Stimulated activated CD8-positive, alpha-beta memory T cell treated with anti-CD3 and anti-CD28 coated beads, Interleukin-7, amount 100 ng/mL, for 48 hours (primary cell): Measurements from ENCODE around the gene MAG.

Experiments
- DNase-seq, 2 donors: peaks; one replicate each; pipeline ENCODE4 v3.0.0-alpha.2; 2020; ENCODE audit warnings: low read depth in 1 of 2; ENCODE audit errors: extremely low read depth in 1 of 2

MAG gene

DNA sequence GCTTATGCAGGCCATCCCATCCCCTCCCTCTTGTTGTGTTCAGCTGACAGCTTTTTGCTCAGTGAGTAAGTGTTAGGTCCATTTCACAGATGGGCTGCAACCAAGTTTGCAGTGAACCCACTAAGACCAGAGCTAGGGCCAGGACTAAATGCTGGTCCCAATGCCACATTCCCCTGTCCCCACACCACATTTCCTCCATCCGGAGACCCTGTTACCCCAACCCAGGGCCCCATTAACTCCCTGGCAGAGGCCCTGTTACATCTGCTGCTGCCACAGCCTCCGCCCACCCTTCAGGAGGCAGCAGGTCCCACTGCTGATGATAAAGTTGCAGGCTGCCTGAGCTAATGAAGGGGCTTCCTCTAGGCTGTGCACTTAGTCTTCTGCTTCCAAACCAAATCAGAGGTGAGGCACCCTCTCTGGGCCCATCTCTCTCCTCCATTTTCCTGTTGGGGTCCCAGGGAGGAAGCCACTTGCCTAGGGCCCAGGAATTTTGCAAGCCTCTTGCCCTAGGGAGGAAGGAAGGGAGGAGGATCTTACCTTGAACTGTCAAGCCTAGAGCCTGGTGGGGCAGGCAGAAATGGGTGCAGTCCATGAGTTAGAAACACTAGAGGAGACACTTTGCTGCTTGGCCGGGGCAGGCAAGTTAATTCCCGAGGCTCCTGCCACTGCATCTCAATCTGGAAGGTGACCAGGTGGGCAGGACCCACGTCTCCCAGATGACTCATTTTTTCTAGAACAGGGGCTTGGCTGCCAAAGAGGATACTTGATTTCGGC, 26.6 kb upstream of the MAG start:
- DNase-seq: no peak

DNA sequence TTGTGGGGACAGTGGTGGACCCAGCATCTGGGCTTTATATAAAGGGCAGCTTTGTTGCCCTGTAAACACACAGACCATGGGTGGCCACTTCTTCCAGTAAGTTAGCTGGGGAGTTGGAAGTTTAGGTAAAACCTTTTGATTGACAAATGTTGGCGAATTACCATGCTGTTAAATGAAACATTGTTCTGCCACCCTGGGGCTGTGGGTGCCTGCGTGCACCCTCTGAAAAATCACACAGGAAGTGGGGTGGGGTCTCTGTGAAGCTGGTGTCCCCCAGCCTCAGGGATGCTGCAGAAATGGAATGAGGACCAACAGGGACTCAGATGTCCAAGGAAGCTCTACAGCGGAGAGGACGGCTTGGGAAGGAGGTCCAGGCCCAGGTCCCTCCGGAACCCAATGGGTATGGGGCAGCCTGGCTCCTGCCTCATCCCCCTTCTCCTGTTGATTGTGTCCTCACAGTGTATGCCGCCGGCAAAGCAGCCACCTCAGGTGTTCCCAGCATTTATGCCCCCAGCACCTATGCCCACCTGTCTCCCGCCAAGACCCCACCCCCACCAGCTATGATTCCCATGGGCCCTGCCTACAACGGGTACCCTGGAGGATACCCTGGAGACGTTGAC, 26.0 kb upstream of the MAG start:
- DNase-seq: no peak

DNA sequence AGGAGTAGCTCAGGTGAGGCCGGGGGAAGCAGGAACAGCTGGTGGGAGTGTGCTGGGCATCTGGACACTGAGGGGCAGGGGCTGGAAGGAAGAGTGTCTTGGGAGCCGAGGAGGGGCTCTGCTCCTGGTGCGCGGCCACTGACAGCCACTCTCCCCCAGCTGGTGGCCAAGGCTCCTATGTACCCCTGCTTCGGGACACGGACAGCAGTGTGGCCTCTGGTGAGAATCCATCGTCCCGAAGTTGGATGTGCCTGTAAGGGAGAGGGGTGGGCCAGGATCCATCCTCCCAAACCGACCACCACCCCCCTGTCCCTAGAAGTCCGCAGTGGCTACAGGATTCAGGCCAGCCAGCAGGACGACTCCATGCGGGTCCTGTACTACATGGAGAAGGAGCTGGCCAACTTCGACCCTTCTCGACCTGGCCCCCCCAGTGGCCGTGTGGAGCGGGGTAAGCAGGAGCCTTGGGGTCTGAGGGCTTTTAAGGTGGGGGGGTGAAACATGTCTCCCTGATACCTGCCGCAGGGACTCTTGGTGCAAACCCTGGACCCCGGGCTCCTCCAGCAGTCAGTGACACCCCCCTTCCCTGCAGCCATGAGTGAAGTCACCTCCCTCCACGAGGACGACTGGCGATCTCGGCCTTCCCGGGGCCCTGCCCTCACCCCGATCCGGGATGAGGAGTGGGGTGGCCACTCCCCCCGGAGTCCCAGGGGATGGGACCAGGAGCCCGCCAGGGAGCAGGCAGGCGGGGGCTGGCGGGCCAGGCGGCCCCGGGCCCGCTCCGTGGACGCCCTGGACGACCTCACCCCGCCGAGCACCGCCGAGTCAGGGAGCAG, 25.2 kb upstream of the MAG start:
- DNase-seq: no peak

DNA sequence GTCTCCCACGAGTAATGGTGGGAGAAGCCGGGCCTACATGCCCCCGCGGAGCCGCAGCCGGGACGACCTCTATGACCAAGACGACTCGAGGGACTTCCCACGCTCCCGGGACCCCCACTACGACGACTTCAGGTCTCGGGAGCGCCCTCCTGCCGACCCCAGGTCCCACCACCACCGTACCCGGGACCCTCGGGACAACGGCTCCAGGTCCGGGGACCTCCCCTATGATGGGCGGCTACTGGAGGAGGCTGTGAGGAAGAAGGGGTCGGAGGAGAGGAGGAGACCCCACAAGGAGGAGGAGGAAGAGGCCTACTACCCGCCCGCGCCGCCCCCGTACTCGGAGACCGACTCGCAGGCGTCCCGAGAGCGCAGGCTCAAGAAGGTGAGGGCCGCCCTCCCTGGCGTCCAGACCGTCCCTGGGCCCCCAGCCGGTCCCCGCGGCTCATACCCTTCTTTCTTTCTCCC, 24.6 kb upstream of the MAG start:
- no peak for DNase-seq

DNA sequence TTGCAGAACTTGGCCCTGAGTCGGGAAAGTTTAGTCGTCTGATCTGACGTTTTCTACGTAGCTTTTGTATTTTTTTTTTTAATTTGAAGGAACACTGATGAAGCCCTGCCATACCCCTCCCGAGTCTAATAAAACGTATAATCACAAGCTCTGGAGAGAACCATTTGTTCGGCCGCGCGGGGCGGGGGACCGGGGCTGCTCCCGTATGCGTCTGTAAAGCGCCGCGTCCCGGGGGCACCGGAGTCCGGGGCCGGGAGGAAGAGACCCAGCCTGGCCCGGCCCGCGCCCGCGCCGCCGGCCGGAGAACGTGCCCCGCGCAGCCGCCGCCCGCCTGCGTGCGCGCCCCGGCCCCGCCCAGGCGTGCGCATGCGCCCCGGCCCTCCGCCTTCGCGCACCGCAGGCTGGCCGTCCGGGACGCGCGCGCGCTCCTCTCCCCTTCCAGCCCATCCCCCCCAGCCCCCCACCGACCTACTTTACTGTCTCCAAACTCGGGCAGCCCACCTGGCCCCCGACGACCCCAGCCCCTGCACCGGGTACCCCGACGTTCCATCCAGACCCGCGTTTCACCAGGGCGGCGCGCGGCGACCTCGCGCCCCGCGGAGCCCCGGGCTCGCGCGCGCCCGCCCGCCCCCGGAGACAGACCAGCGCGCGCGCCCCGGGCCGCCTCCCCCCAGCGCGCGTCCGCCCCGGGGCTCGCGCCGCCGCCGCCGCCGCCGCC, 24.0 kb upstream of the MAG start:
- DNase-seq: peak in 1 of 2 donors; percentile 57

DNA sequence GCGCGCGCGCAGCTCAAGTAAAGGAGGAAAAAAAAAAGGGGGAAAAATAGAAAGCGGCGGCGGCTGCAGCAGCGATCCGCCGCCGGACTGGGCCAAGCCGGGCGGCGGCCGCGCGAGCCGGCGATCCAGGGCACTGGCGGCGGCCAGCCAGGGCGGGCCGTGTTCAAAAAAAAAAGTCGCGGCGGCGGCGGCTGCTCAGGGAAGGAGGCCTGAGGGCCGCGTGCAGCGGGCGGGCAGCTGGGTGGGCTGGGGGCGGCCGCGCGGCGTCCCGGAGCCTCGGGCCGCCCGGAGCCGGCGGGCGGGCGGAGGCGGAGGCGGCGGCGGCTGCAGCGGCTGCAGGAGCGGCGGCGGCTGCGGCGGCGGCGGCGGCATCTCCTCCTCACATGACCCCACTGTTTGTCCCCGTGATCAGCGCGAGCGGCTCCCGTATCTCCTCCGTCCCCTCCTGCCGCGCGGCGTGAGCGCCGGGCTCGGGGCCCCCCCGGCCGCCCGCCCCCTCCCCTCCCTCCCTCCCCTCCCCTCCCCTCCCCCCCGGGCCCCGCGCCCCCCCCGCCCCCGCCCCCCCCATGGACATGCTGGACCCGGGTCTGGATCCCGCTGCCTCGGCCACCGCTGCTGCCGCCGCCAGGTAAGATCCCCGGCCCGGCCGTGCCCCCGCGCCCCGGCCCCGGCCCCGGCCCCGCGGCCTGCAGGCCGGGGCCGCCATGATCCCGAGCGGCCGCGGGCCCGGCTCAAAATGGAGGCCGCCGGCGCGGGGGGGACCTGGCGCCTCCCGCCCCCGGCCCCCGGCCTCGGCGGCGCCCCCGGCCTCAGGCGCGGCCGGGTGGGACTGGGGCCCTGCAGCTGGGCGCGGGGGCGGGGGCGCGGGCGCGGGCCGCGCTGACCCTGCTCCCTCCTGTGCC, 23.2 kb upstream of the MAG start, which contains the start of gene USF2:
USF2 (plus strand) TSS at position 427 of the 902 bp plus-strand sequence; CDS start at position 567, 140 bp downstream.
- no peak for DNase-seq

DNA sequence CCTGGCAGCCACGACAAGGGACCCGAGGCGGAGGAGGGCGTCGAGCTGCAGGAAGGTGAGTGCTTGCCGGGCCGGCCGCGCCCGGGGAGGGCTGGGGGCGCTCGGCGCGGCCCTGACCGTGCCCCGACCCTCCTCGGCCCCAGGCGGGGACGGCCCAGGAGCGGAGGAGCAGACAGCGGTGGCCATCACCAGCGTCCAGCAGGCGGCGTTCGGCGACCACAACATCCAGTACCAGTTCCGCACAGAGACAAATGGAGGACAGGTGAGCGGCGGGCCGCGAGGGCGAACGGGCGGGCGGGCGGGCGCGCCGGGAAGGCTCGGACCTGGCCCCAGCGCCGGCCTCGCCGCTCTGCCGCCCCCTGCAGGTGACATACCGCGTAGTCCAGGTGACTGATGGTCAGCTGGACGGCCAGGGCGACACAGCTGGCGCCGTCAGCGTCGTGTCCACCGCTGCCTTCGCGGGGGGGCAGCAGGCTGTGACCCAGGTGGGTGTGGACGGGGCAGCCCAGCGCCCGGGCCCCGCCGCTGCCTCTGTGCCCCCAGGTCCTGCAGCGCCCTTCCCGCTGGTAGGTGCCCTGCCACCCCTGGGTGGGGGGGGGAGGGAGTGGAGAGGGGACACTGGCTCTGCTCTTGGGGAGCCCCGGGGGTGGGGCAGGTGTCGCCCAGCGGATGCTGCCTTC, 22.4 kb upstream of the MAG start:
- DNase-seq: peak; percentile 64 to 66

DNA sequence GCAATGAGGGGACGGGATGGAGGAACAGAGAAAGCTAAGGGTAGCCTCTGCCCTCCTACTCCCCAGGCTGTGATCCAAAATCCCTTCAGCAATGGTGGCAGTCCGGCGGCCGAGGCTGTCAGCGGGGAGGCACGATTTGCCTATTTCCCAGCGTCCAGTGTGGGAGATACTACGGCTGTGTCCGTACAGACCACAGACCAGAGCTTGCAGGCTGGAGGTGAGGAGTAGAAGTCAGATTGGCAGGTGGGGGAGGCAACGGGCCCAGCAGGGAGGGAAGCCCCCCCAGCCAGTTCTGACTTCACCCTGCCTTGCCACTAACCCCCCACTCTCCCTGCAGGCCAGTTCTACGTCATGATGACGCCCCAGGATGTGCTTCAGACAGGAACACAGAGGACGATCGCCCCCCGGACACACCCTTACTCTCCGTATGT, 21.6 kb upstream of the MAG start:
- DNase-seq: no peak

DNA sequence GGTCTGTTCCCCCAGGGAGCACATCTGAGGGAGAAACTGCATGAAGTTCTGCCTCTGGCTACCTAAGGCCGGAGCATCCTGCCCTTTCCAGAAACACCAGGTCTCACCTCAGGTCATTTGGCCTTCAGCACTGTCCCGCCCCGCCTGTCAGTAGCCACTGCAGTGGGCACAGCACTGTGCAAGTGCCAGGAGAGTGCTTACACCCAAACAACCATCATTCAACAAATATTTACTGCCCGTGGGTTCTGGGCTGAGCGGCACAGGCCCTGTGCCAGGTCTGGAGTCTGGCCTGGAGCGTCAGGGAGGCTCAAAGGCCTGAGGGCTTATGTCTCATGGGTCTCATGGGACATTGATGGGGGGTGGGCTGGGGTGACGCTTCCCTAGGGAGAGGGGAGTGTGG, 20.4 kb upstream of the MAG start:
- no peak for DNase-seq

DNA sequence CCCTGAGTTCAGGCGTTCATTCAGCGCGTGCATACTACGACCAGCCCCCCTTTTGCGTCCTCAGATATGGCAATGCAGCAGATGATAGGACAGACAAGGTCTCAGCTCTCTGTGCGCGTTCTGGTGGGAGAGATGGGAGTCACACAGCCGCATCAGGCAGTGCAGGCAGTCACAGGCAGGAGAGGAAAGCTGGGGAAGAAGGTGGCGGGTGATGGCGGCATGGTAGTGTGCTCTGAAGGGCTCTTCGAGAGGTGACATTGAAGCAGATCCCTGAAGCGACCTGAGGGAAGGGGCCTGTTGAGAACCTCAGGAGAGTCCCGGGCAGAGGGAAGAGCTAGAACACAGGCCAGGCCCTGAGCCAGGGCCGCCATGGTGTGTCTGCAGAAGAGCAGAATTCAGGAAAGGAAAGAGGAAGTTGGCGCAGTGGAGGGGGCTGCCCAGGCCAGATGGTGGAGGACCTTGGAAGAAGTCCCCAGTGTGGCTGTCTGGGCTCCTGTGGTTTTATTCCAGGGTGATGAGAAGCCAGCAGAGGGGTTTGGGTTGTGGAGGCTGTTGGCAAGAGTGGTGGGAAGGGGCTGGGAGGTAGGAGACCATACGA, 19.7 kb upstream of the MAG start:
- DNase-seq: no peak

DNA sequence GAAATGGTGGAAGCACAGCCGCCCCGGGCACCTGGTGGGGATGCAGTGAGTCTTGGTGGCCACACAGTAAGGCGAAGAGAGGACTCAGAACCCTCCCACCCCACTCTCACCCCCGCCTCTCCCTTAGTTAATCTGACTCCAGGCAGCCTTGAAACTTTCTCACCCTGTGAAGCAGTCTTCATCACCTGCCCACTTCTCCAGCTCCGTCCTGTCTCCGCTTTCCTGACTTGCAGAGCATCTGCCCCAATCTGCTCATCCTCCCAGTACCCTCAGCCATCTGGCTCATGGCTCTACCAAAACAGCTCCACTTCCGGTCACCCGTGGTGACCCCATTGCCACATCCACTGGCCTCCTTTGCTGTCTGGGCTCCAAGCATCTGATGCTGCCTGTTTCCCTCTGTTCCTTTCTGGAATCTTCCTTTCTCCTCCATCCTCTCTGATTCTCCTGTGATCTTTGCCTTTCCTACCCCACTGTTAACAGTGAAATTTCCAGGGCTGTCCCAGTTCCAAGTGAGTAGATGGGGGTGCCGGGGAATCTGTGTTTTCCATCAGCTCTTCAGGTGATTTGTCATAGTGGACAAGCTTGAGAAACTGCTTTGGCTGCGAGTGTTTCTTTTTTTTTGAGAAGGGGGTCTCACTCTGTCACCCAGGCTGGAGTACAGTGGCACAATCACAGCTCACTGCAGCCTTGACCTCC, 18.9 kb upstream of the MAG start:
- DNase-seq: no peak

DNA sequence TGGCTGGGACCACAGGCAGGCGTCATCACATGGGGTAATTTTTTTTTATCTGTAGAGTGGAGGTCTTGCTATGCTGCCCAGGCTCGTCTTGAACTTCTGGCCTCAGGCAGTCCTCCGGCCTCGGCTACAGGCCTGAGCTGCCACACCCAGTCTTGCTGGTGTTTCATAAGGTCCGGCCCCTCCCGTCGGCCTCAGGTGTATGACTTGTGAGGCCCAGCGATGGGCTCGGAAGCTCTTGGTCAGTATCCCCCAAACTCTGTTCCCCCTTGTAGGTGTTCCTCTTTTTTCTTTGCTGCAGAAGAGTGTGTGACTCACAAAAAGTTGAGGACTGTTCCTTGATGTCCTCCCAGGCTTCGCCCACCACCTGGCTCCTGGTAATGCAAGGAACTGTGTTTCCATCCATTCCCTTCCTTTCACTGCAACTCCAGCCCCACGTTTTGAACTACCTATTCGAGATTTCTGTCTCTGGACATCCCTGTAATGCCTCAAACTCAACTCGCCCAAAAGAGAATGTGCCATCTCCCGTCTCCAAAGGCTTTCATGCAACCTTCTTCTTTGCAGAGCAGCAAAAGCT, 18.2 kb upstream of the MAG start:
- no peak for DNase-seq

DNA sequence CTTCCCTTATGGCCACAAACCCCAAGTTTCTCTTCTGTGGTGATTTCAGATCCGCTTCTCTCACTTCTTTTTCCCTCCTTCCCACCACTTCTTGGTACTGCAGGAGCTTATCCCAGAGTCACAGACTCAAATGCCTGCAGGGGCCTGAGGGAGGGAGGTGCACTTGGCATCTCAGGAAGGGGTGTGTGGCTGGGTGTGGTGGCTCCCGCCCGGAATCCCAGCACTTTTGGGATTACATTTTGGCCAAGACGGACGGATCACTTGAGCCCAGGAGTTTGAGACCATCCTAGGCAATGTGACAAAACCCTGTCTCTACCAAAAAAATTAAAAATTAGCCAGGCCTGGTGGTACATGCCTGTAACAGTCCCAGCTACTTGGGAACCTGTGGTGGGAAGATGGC, 17.6 kb upstream of the MAG start:
- no peak for DNase-seq

DNA sequence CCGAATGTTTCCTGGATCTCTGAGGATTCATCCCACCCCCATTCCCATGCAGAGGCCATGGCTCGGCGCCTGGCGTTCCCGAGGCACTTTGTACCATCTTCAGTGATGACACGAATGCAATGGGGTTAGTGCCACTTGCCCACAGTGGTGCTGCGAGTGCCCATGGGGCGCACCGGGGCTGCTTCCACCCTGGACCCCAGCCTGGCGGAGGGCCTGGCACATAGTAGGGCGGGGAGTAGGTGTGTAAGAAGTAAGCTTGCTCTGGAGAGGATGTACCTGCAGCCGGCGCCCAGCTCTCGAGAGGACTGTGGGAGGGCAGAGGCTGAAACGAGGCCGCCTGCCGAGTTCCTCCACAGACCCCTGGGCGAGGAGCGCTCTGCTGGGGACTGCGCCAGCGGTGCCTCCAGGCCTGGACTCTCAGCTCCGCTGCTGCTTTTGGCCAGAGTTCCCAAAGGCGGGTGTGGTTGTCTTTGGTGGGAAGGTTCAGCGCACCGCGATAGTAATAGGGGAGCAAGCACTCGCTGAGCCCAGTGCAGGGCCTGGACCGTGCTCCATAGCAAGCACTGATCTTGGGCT, 15.2 kb upstream of the MAG start:
- no peak for DNase-seq

DNA sequence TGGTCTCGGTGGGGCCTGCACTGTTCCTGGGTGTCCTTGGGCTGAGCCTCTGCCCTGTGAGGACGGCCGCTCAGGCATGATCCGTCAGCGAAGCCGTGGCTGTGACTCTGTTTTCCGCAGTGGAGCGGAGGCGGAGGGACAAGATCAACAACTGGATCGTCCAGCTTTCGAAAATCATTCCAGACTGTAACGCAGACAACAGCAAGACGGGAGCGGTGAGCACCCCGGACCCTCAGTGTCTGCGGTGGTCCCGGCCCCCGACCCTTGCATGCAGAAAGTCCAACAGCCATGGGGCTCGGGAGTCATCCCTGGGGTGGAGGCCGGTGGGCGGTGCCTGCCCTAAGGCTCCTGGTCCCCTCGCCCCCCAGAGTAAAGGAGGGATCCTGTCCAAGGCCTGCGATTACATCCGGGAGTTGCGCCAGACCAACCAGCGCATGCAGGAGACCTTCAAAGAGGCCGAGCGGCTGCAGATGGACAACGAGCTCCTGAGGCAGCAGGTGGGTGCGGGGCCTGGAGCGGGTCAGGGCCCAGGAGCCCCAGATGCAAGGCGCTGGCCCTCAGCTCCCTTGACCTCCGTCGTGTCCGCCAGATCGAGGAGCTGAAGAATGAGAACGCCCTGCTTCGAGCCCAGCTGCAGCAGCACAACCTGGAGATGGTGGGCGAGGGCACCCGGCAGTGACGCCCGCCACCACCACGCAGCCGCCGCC, 13.2 kb upstream of the MAG start:
- no peak for DNase-seq

DNA sequence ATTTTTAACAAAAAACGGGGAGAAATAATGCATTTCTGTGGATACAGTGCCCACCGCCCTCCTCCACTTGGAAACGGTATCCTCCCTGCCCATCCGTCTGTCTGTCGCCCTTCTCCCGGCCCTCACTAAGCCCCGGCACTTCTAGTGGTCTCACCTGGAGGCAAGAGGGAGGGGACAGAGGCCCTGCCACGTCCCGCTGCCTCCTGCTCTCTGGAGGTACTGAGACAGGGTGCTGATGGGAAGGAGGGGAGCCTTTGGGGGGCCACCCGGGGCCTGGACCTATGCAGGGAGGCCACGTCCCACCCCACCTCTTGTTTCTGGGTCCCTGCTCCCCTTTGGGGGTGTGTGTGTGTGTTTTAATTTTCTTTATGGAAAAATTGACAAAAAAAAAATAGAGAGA, 12.6 kb upstream of the MAG start:
- no peak for DNase-seq
